Smooth muscle cell (in vitro differentiated cells): ENCODE measurements around the gene SLC24A4. TPM values are rescaled to one million over a fixed set of nuclear protein-coding genes. Genes with fewer than 3 reads are reported as not detected.

Experiments
- DNase-seq: peaks from one replicate; lab custom pipeline; 2025; ENCODE audit not compliant: unreplicated experiment; lab: John Stamatoyannopoulos, UW
- H2AFZ ChIP-seq: fragments of 200-600 bp; sonication (generic); 2 replicates; pipeline ENCODE4 v1.6.0; 2016; ENCODE audit warnings: antibody characterized with exemption, low read depth, mild to moderate bottlenecking
- H3F3A ChIP-seq: fragments of 200-600 bp; sonication (generic); 2 replicates; pipeline ENCODE4 v1.6.0; 2017; ENCODE audit warnings: antibody characterized with exemption, low read depth
- H3K27ac ChIP-seq: fragments of 200-600 bp; sonication (generic); 2 replicates; pipeline ENCODE4 v1.5.1; 2016; ENCODE audit warnings: low read depth, mild to moderate bottlenecking
- H3K27me3 ChIP-seq: fragments of 200-600 bp; sonication (generic); 2 replicates; pipeline ENCODE4 v1.6.1; 2016; ENCODE audit warnings: low read depth, mild to moderate bottlenecking
- H3K36me3 ChIP-seq: fragments of 200-600 bp; sonication (generic); 2 replicates; pipeline ENCODE4 v1.5.1; 2016; ENCODE audit warnings: low read depth
- H3K4me1 ChIP-seq: fragments of 200-600 bp; sonication (generic); 2 replicates; pipeline ENCODE4 v1.5.1; 2016; ENCODE audit warnings: low read depth
- H3K4me2 ChIP-seq: fragments of 200-600 bp; sonication (generic); 2 replicates; pipeline ENCODE4 v1.6.0; 2016; ENCODE audit warnings: mild to moderate bottlenecking
- H3K4me3 ChIP-seq: fragments of 200-600 bp; sonication (generic); 2 replicates; pipeline ENCODE4 v1.5.1; 2016; ENCODE audit warnings: mild to moderate bottlenecking
- H3K79me2 ChIP-seq: fragments of 200-600 bp; sonication (generic); 2 replicates; pipeline ENCODE4 v1.6.0; 2016; ENCODE audit warnings: low read depth, mild to moderate bottlenecking
- H3K9ac ChIP-seq: fragments of 200-600 bp; sonication (generic); 2 replicates; pipeline ENCODE4 v1.6.0; 2016; ENCODE audit warnings: low read depth
- H3K9me3 ChIP-seq: fragments of 200-600 bp; sonication (generic); replicated peaks from 2 replicates; pipeline ENCODE4 v1.5.1; 2016; ENCODE audit warnings: low read depth
- H4K20me1 ChIP-seq: fragments of 200-600 bp; sonication (generic); 2 replicates; pipeline ENCODE4 v1.6.0; 2016; ENCODE audit warnings: low read depth
- CTCF ChIP-seq: fragments of 200-600 bp; sonication (generic); IDR thresholded peaks from 2 replicates; pipeline ENCODE4 v1.5.1; 2017; ENCODE audit warnings: borderline replicate concordance, mild to moderate bottlenecking, antibody characterized with exemption; ENCODE audit not compliant: insufficient read depth, poor library complexity, severe bottlenecking
- WGBS: methylation state at CpG from one replicate; pipeline ENCODE4 v1.1.7; 2016; ENCODE audit warnings: low lambda C conversion rate; 5-methylcytosine and 5-hydroxymethylcytosine counted together
- polyA plus RNA-seq: library from polyadenylated mRNA; unstranded; fragments of >200 nt; fragmentation: Nextera tagmentation; extraction: Ambion mirVana; gene quantifications from 2 replicates; pipeline ENCODE4 v1.2.1, GENCODE V29; 2016
- total RNA-seq: library from RNA; depleted of rRNA; stranded (reverse); fragments of >200 nt; gene quantifications from 2 replicates; pipeline ENCODE4 v1.2.3, GENCODE V29; 2014

SLC24A4 gene
- total and polyA plus RNA-seq, 2 experiments from 2014 or later: 0.58 TPM; not detected in 1

- TF ChIP-seq CTCF: no peak
- Histone ChIP-seq H3K36me3 (no peaks in the 10 kb centered on the region), H3K9ac (peak overlapping the region; percentile 28), H3F3A (peaks cover 14% of the 10 kb centered on the region), H3K9me3 (no peaks in the 10 kb centered on the region), H4K20me1 (no peaks in the 10 kb centered on the region), H2AFZ (no peak overlapping the region), H3K27ac (peak overlapping the region; percentile 67), H3K27me3 (no peaks in the 10 kb centered on the region), H3K4me1 (no peaks in the 10 kb centered on the region), H3K4me2 (no peak overlapping the region), H3K79me2 (no peaks in the 10 kb centered on the region), H3K4me3 (no peak overlapping the region)
- DNase-seq: no peak
- WGBS: 97% methylated on average over 9 of the region's 9 CpGs
Observed at GRCh38 chr14:92502541-92503286, 179.7 kb downstream of the SLC24A4 start.

GRCh38 chr14:92503756-92504491 is 181.0 kb downstream of the SLC24A4 start:
- H3K4me2 ChIP-seq: peak overlapping the region; percentile 5
- no peak overlapping the region for H2AFZ ChIP-seq
- peak overlapping the region; percentile 67 for H3K27ac ChIP-seq
- no peaks in the 10 kb centered on the region for H3K36me3 ChIP-seq
- H3F3A ChIP-seq: peaks cover 14% of the 10 kb centered on the region
- H4K20me1 ChIP-seq: no peaks in the 10 kb centered on the region
- TF ChIP-seq CTCF: no peak
- no peaks in the 10 kb centered on the region for H3K4me1 ChIP-seq
- WGBS: 45% methylated on average over 4 of the region's 4 CpGs
- H3K4me3 ChIP-seq: no peak overlapping the region
- peak overlapping the region; percentile 2 for H3K9ac ChIP-seq
- H3K79me2 ChIP-seq: no peaks in the 10 kb centered on the region
- no peaks in the 10 kb centered on the region for H3K9me3 ChIP-seq
- no peak for DNase-seq
- H3K27me3 ChIP-seq: no peaks in the 10 kb centered on the region

- 96% methylated on average over 5 of the region's 5 CpGs for WGBS
- no peak overlapping the region for H3K27ac ChIP-seq
- peaks cover 14% of the 10 kb centered on the region for H3F3A ChIP-seq
- H3K4me1 ChIP-seq: no peaks in the 10 kb centered on the region
- H3K27me3 ChIP-seq: no peaks in the 10 kb centered on the region
- no peak overlapping the region for H3K4me3 ChIP-seq
- no peak overlapping the region for H3K9ac ChIP-seq
- H4K20me1 ChIP-seq: no peaks in the 10 kb centered on the region
- no peaks in the 10 kb centered on the region for H3K9me3 ChIP-seq
- H3K36me3 ChIP-seq: no peaks in the 10 kb centered on the region
- DNase-seq: no peak
- H3K79me2 ChIP-seq: no peaks in the 10 kb centered on the region
- H3K4me2 ChIP-seq: no peak overlapping the region
- TF ChIP-seq CTCF: no peak
- no peak overlapping the region for H2AFZ ChIP-seq
Observed at GRCh38 chr14:92505826-92506225, 182.9 kb downstream of the SLC24A4 start.
